H1 (cell line): ENCODE results near the gene PLCH2.

ENCODE experiments used
- KDM1A ChIP-seq: fragments of 200-600, 300-600 bp; sonication (generic); IDR thresholded peaks from 2 replicates; pipeline ENCODE4 v1.7.1; 2016; ENCODE audit warnings: mild to moderate bottlenecking, low read length, borderline replicate concordance
- POLR2AphosphoS5 ChIP-seq: IDR thresholded peaks from 2 replicates; pipeline ENCODE4 v1.6.1; 2011; ENCODE audit warnings: low read depth, low read length

GRCh38 chr1:2459757-2460156, 16.3 kb upstream of the PLCH2 start:
- TF ChIP-seq POLR2AphosphoS5 (no peak), KDM1A (no peak)
